ENCODE measurements around the gene DDX1. TPM values are rescaled to one million over a fixed set of nuclear protein-coding genes. Genes with fewer than 3 reads are reported as not detected.

DDX1 gene
- total RNA-seq, 5 donors from 2014 or later (not counting 1 experiment from before 2014, with no cell fraction given) = 43.0 to 46.9 (median 45.8) TPM

- H3K27me3 ChIP-seq (replicated peaks in 1 of 2; ENCODE audit: control insufficient read depth in 2 of 2, extremely low read depth in 1 of 2, insufficient read depth in 2 of 2, low read length in 1 of 2) = no peaks in the 10 kb centered on the region
- peaks cover 10 to 78% of the 10 kb centered on the region in 2 donors for H3K36me3 ChIP-seq (ENCODE audit: control insufficient read depth in 2 of 2, extremely low read depth in 1 of 2, insufficient read depth in 1 of 2, low read length in 1 of 2)
- no peak overlapping the region for H3K4me3 ChIP-seq (ENCODE audit: control insufficient read depth in 1 of 2, extremely low read depth in 1 of 2, low read length in 1 of 2)
- H3K27ac ChIP-seq (ENCODE audit: low read length) = no peak overlapping the region
- DNase-seq (no peak), ATAC-seq (replicated peaks in 1 of 4) (no peak)
- H3K4me3 Mint-ChIP-seq = no peak overlapping the region
- no peaks in the 10 kb centered on the region for H3K9me3 Mint-ChIP-seq
- no peaks in the 10 kb centered on the region for H3K4me1 ChIP-seq (ENCODE audit: control insufficient read depth in 1 of 2, extremely low read depth in 1 of 2, insufficient read depth in 2 of 2, low read length in 2 of 2)
- H3K27me3 Mint-ChIP-seq = no peaks in the 10 kb centered on the region
- ChIA-PET CTCF (interaction anchor here in 1 of 2 donors (0.5 kb wide), 1 partner anchor 27 kb away, joined by 3 read pairs; no protein-coding TSS in a partner anchor), POLR2A (interaction anchor here in 1 of 2 donors (0.6 kb wide), 1 partner anchor 14 kb away, joined by 4 read pairs; no protein-coding TSS in a partner anchor)
- peaks cover 66% of the 10 kb centered on the region for H3K36me3 Mint-ChIP-seq
- no peaks in the 10 kb centered on the region for H3K4me1 Mint-ChIP-seq
- 100% methylated on average over 1 of the region's 4 CpGs for WGBS (ENCODE audit: insufficient coverage)
- H3K9me3 ChIP-seq = no peaks in the 10 kb centered on the region
- H3K27ac Mint-ChIP-seq = no peak overlapping the region
Measured at GRCh38 chr2:15623898-15624541, 32.4 kb downstream of the DDX1 start.

- H3K27me3 Mint-ChIP-seq = no peaks in the 10 kb centered on the region
- ATAC-seq (replicated peaks in 1 of 4) = no peak
Measured at GRCh38 chr2:15624903-15625302, 33.2 kb downstream of the DDX1 start.

GRCh38 chr2:15625344-15626036, 33.8 kb downstream of the DDX1 start:
- Histone ChIP-seq H3K4me1 (ENCODE audit: control insufficient read depth in 1 of 2, extremely low read depth in 1 of 2, insufficient read depth in 2 of 2, low read length in 2 of 2) (no peaks in the 10 kb centered on the region), H3K9me3 (no peaks in the 10 kb centered on the region), H3K27ac (ENCODE audit: low read length) (no peak overlapping the region), H3K4me3 (ENCODE audit: control insufficient read depth in 1 of 2, extremely low read depth in 1 of 2, low read length in 1 of 2) (no peak overlapping the region), H3K36me3 (ENCODE audit: control insufficient read depth in 2 of 2, extremely low read depth in 1 of 2, insufficient read depth in 1 of 2, low read length in 1 of 2) (peaks cover 5 to 77% of the 10 kb centered on the region in 2 donors), H3K27me3 (replicated peaks in 1 of 2; ENCODE audit: control insufficient read depth in 2 of 2, extremely low read depth in 1 of 2, insufficient read depth in 2 of 2, low read length in 1 of 2) (no peaks in the 10 kb centered on the region)
- Mint-ChIP-seq H3K27ac (no peak overlapping the region), H3K9me3 (no peaks in the 10 kb centered on the region), H3K36me3 (peaks cover 67% of the 10 kb centered on the region), H3K4me1 (no peaks in the 10 kb centered on the region), H3K27me3 (no peaks in the 10 kb centered on the region), H3K4me3 (no peak overlapping the region)
- ATAC-seq (replicated peaks in 1 of 4) (no peak), DNase-seq (no peak)
- no CpG with 5 or more reads among the region's 3 CpGs for WGBS (ENCODE audit: insufficient coverage)
- ChIA-PET CTCF (no interaction called here), POLR2A (no interaction called here)

More at GRCh38 chr2:15624903-15625302, 33.2 kb downstream of the DDX1 start:
- H3K4me3 Mint-ChIP-seq = no peak overlapping the region
- H3K9me3 Mint-ChIP-seq = no peaks in the 10 kb centered on the region
- no peak overlapping the region for H3K27ac Mint-ChIP-seq
- Histone ChIP-seq H3K27me3 (replicated peaks in 1 of 2; ENCODE audit: control insufficient read depth in 2 of 2, extremely low read depth in 1 of 2, insufficient read depth in 2 of 2, low read length in 1 of 2) (no peaks in the 10 kb centered on the region), H3K4me1 (ENCODE audit: control insufficient read depth in 1 of 2, extremely low read depth in 1 of 2, insufficient read depth in 2 of 2, low read length in 2 of 2) (no peaks in the 10 kb centered on the region), H3K36me3 (ENCODE audit: control insufficient read depth in 2 of 2, extremely low read depth in 1 of 2, insufficient read depth in 1 of 2, low read length in 1 of 2) (peaks cover 5 to 77% of the 10 kb centered on the region in 2 donors), H3K27ac (ENCODE audit: low read length) (no peak overlapping the region), H3K9me3 (no peaks in the 10 kb centered on the region), H3K4me3 (ENCODE audit: control insufficient read depth in 1 of 2, extremely low read depth in 1 of 2, low read length in 1 of 2) (no peak overlapping the region)
- POLR2A ChIA-PET = interaction anchor here in 1 of 2 donors (0.6 kb wide), 1 partner anchor 15 kb away, joined by 4 read pairs; no protein-coding TSS in a partner anchor
- CTCF ChIA-PET = no interaction called here
- no peak for DNase-seq
- H3K4me1 Mint-ChIP-seq = no peaks in the 10 kb centered on the region
- peaks cover 65% of the 10 kb centered on the region for H3K36me3 Mint-ChIP-seq

- H3K27ac Mint-ChIP-seq = peak overlapping the region in 1 of 2 donors; percentile 4
- CTCF ChIA-PET = no interaction called here
Measured at GRCh38 chr2:15626126-15626525, 34.5 kb downstream of the DDX1 start.

GRCh38 chr2:15626967-15627366, 35.3 kb downstream of the DDX1 start:
- H3K4me1 Mint-ChIP-seq = no peaks in the 10 kb centered on the region
- DNase-seq (no peak), ATAC-seq (replicated peaks in 1 of 4) (no peak)
- no peak overlapping the region for H3K27ac Mint-ChIP-seq
- H3K4me1 ChIP-seq (ENCODE audit: control insufficient read depth in 1 of 2, extremely low read depth in 1 of 2, insufficient read depth in 2 of 2, low read length in 2 of 2) = no peaks in the 10 kb centered on the region
- no peaks in the 10 kb centered on the region for H3K9me3 Mint-ChIP-seq
- H3K4me3 Mint-ChIP-seq = no peak overlapping the region
- peaks cover 71% of the 10 kb centered on the region for H3K36me3 Mint-ChIP-seq
- ChIA-PET CTCF (no interaction called here), POLR2A (no interaction called here)
- no peak overlapping the region for H3K4me3 ChIP-seq (ENCODE audit: control insufficient read depth in 1 of 2, extremely low read depth in 1 of 2, low read length in 1 of 2)
- peaks cover 0 to 83% of the 10 kb centered on the region in 2 donors for H3K36me3 ChIP-seq (ENCODE audit: control insufficient read depth in 2 of 2, extremely low read depth in 1 of 2, insufficient read depth in 1 of 2, low read length in 1 of 2)
- no peaks in the 10 kb centered on the region for H3K27me3 ChIP-seq (replicated peaks in 1 of 2; ENCODE audit: control insufficient read depth in 2 of 2, extremely low read depth in 1 of 2, insufficient read depth in 2 of 2, low read length in 1 of 2)
- no peaks in the 10 kb centered on the region for H3K9me3 ChIP-seq
- no peak overlapping the region for H3K27ac ChIP-seq (ENCODE audit: low read length)
- no peaks in the 10 kb centered on the region for H3K27me3 Mint-ChIP-seq

More at GRCh38 chr2:15626126-15626525, 34.5 kb downstream of the DDX1 start:
- Mint-ChIP-seq H3K36me3 (peaks cover 65% of the 10 kb centered on the region), H3K4me3 (no peak overlapping the region), H3K4me1 (no peaks in the 10 kb centered on the region), H3K9me3 (no peaks in the 10 kb centered on the region), H3K27me3 (no peaks in the 10 kb centered on the region)
- H3K36me3 ChIP-seq (ENCODE audit: control insufficient read depth in 2 of 2, extremely low read depth in 1 of 2, insufficient read depth in 1 of 2, low read length in 1 of 2) = peaks cover 1 to 82% of the 10 kb centered on the region in 2 donors
- no peak for ATAC-seq (replicated peaks in 1 of 4)
- no peak overlapping the region for H3K4me3 ChIP-seq (ENCODE audit: control insufficient read depth in 1 of 2, extremely low read depth in 1 of 2, low read length in 1 of 2)
- no peaks in the 10 kb centered on the region for H3K4me1 ChIP-seq (ENCODE audit: control insufficient read depth in 1 of 2, extremely low read depth in 1 of 2, insufficient read depth in 2 of 2, low read length in 2 of 2)
- no peak for DNase-seq
- POLR2A ChIA-PET = no interaction called here
- H3K9me3 ChIP-seq = no peaks in the 10 kb centered on the region
- H3K27me3 ChIP-seq (replicated peaks in 1 of 2; ENCODE audit: control insufficient read depth in 2 of 2, extremely low read depth in 1 of 2, insufficient read depth in 2 of 2, low read length in 1 of 2) = no peaks in the 10 kb centered on the region
- H3K27ac ChIP-seq (ENCODE audit: low read length) = no peak overlapping the region

- H3K36me3 ChIP-seq (ENCODE audit: control insufficient read depth in 2 of 2, extremely low read depth in 1 of 2, insufficient read depth in 1 of 2, low read length in 1 of 2) = peaks cover 0 to 84% of the 10 kb centered on the region in 2 donors
- ChIA-PET CTCF (interaction anchor here (1.7 to 3.3 kb wide), 2 partner anchors 12 to 981 kb away, joined by 4 to 12 read pairs; no protein-coding TSS in a partner anchor), POLR2A (interaction anchor here in 1 of 2 donors (0.6 kb wide), 1 partner anchor 66 kb away, joined by 9 read pairs; no protein-coding TSS in a partner anchor)
- H3K4me3 ChIP-seq (ENCODE audit: control insufficient read depth in 1 of 2, extremely low read depth in 1 of 2, low read length in 1 of 2) = no peak overlapping the region
- no CpG with 5 or more reads among the region's 9 CpGs for WGBS (ENCODE audit: insufficient coverage)
- H3K27ac ChIP-seq (ENCODE audit: low read length) = no peak overlapping the region
- Mint-ChIP-seq H3K4me3 (no peak overlapping the region), H3K36me3 (peaks cover 72% of the 10 kb centered on the region), H3K27ac (no peak overlapping the region), H3K27me3 (no peaks in the 10 kb centered on the region), H3K9me3 (no peaks in the 10 kb centered on the region), H3K4me1 (no peaks in the 10 kb centered on the region)
- no peaks in the 10 kb centered on the region for H3K27me3 ChIP-seq (replicated peaks in 1 of 2; ENCODE audit: control insufficient read depth in 2 of 2, extremely low read depth in 1 of 2, insufficient read depth in 2 of 2, low read length in 1 of 2)
- DNase-seq (no peak), ATAC-seq (replicated peaks in 1 of 4) (no peak)
- H3K9me3 ChIP-seq = no peaks in the 10 kb centered on the region
- H3K4me1 ChIP-seq (ENCODE audit: control insufficient read depth in 1 of 2, extremely low read depth in 1 of 2, insufficient read depth in 2 of 2, low read length in 2 of 2) = no peaks in the 10 kb centered on the region
Measured at GRCh38 chr2:15627817-15628684, 36.4 kb downstream of the DDX1 start.
